ENCODE results near the gene SULT2B1. TPM values are rescaled to one million over a fixed set of nuclear protein-coding genes. Genes with fewer than 3 reads are reported as not detected.

Gene SULT2B1
- total RNA-seq, 1 experiment from 2014 or later = 6.2 TPM

DNA sequence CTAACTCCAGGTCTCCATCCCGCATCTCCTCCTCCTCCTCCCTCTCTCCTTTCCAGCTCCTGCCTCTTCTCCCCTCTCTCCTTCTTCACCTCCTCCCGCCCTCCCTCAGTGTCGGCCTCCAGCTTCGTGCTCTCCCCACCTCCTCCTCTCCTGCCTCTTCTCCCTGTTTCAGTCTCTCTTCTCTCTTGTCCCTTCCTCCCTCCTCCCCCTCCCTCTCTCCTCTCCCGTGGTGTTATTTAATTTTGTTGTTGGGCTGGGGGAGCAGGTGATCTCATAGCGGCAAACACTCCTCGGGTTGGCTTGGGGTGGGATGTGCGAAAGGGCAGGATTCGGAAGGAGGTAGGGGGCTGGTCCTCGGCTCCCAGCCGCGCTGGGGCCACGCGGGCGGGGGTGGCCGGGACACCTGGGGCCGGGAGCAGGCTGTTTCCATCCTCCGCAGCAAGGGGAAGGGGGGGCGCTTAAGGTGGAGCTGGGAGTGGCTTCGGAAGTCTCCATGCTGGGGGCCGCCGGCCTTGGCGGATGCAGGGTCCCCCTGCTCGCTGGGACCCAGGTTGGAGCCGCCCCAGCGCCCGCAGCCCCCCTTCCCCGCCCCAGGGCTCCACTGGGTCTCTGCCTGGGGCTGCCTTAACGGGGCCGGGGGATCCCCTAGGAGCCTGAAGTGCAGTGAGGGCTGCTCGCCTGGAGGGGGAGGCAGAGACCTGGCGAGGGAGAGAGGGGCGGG is 94.2 kb downstream of the SULT2B1 start, which contains the start of gene CA11:
CA11 (minus strand) TSS at position 187 of the 721 bp plus-strand sequence. CDS start 555 bp downstream, outside the sequence.
- ChIA-PET CTCF (interaction anchor here (1.0 kb wide), 1 partner anchor 196 kb away, joined by 4 read pairs; no protein-coding TSS in a partner anchor), POLR2A (ENCODE audit: unreplicated experiment) (interaction anchor here (0.5 to 0.9 kb wide), 5 partner anchors 81 to 807 kb away, joined by 3 to 7 read pairs (median 5); partner anchors contain the start of gene GYS1)
- Histone ChIP-seq H3K4me2 (peak within 1 kb of the TSS; percentile 97), H3K27me3 (ENCODE audit: insufficient read depth, low read depth) (no peaks in the 10 kb centered on the region), H3K4me1 (replicated peaks; ENCODE audit: insufficient read depth) (peaks cover 23% of the 10 kb centered on the region), H3K27ac (no peak within 1 kb of the TSS), H3K9me2 (ENCODE audit: insufficient read depth) (no peaks in the 10 kb centered on the region), H2AFZ (peak within 1 kb of the TSS; percentile 90), H3F3A (ENCODE audit: insufficient read depth, low read depth) (peaks cover 30% of the 10 kb centered on the region), H3K4me3 (peak within 1 kb of the TSS; percentile 69), H3K79me2 (ENCODE audit: low read depth) (no peaks in the 10 kb centered on the region), H3K9me3 (ENCODE audit: insufficient read depth, low read depth) (no peaks in the 10 kb centered on the region), H3K36me3 (ENCODE audit: low read depth) (no peaks in the 10 kb centered on the region), H4K20me1 (ENCODE audit: insufficient read depth) (no peaks in the 10 kb centered on the region)
- no TSS peak for BruUV-seq (replicated peaks)
- DNase-seq = peak; percentile 66 to 90
- intact Hi-C loops (cut with micrococcal nuclease; ENCODE audit: unreplicated experiment) = loop anchor here (1.0 to 10.0 kb wide), 8 partner anchors 69 to 349 kb away; partner anchors contain the start of genes FTL, FUT1, GYS1 and RUVBL2
- TF ChIP-seq, protein P1, sequence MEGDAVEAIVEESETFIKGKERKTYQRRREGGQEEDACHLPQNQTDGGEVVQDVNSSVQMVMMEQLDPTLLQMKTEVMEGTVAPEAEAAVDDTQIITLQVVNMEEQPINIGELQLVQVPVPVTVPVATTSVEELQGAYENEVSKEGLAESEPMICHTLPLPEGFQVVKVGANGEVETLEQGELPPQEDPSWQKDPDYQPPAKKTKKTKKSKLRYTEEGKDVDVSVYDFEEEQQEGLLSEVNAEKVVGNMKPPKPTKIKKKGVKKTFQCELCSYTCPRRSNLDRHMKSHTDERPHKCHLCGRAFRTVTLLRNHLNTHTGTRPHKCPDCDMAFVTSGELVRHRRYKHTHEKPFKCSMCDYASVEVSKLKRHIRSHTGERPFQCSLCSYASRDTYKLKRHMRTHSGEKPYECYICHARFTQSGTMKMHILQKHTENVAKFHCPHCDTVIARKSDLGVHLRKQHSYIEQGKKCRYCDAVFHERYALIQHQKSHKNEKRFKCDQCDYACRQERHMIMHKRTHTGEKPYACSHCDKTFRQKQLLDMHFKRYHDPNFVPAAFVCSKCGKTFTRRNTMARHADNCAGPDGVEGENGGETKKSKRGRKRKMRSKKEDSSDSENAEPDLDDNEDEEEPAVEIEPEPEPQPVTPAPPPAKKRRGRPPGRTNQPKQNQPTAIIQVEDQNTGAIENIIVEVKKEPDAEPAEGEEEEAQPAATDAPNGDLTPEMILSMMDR (conservative IDR thresholded peaks at IDR 0.05) = peak; percentile 97
- TF ChIP-seq EZH2 (IDR thresholded peaks at IDR 0.05; ENCODE audit: low read depth) = no peak

DNA sequence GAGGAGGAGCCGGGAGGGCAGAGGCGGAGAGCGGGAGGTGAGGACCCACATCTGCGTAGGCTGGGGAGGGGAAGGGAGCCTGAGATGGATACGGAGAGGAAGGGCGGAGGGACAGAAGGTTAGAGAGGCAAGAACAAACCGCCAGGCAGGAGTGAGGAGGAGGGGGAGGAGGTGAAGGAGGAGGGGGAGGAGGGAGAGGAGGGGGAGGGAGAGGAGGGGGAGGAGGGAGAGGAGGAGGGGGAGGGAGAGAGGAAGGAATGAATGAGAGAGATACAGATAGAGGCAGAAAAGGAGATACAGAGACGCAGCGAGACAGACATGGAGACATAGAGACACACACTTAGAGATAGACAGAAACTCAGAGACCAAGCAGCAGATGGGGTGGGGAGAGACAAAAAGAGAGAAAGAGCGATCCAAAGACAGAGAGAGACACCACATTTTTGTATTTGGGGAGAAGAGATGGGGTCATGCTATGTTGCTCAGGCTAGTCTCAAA is 94.8 kb downstream of the SULT2B1 start:
- Histone ChIP-seq H3K9me2 (ENCODE audit: insufficient read depth) (no peaks in the 10 kb centered on the region), H2AFZ (peak overlapping the region; percentile 90), H3K4me2 (peak overlapping the region; percentile 97), H3K4me3 (peak overlapping the region; percentile 69), H3K4me1 (replicated peaks; ENCODE audit: insufficient read depth) (peaks cover 23% of the 10 kb centered on the region), H3K79me2 (ENCODE audit: low read depth) (no peaks in the 10 kb centered on the region), H3K27me3 (ENCODE audit: insufficient read depth, low read depth) (no peaks in the 10 kb centered on the region), H3K9me3 (ENCODE audit: insufficient read depth, low read depth) (no peaks in the 10 kb centered on the region), H3K36me3 (ENCODE audit: low read depth) (no peaks in the 10 kb centered on the region), H3K27ac (no peak overlapping the region), H4K20me1 (ENCODE audit: insufficient read depth) (no peaks in the 10 kb centered on the region), H3F3A (ENCODE audit: insufficient read depth, low read depth) (peaks cover 30% of the 10 kb centered on the region)
- CTCF ChIA-PET = no interaction called here
- no peak for TF ChIP-seq EZH2 (IDR thresholded peaks at IDR 0.05; ENCODE audit: low read depth)
- TF ChIP-seq, protein P1 (conservative IDR thresholded peaks at IDR 0.05) = no peak
- no peak for DNase-seq
- POLR2A ChIA-PET (ENCODE audit: unreplicated experiment) = no interaction called here
- BruUV-seq (replicated peaks) = no TSS peak
- intact Hi-C loops (cut with micrococcal nuclease; ENCODE audit: unreplicated experiment) = loop anchor here (1.0 to 10.0 kb wide), 8 partner anchors 68 to 348 kb away; partner anchors contain the start of genes FTL, FUT1, GYS1 and RUVBL2

DNA sequence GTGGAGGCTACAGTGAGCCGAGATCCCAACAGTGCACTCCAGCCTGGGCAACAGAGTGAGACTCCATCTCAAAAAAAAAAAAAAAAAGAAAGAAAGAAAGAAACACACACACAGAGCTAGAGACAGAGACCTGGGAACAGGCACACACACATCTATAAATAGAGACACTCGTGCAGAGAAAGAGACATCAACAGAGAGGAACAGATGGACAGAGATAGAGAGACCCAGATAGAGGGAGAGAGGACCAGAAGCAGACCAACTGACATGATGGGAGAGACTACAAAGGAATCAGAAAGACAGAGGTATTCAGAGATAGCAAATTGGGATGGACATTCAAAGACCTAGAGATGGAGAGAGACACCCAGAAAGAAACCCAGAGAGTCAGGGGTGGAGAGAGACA is 96.2 kb downstream of the SULT2B1 start:
- Histone ChIP-seq H3K9me3 (ENCODE audit: insufficient read depth, low read depth) (no peaks in the 10 kb centered on the region), H3K4me3 (no peak overlapping the region), H3K4me2 (no peak overlapping the region), H3K27me3 (ENCODE audit: insufficient read depth, low read depth) (no peaks in the 10 kb centered on the region), H2AFZ (no peak overlapping the region), H4K20me1 (ENCODE audit: insufficient read depth) (no peaks in the 10 kb centered on the region), H3K27ac (no peak overlapping the region), H3F3A (ENCODE audit: insufficient read depth, low read depth) (peaks cover 27% of the 10 kb centered on the region; the same call in 1 of the 2 replicates), H3K36me3 (ENCODE audit: low read depth) (no peaks in the 10 kb centered on the region), H3K4me1 (replicated peaks; ENCODE audit: insufficient read depth) (peaks cover 27% of the 10 kb centered on the region), H3K79me2 (ENCODE audit: low read depth) (no peaks in the 10 kb centered on the region), H3K9me2 (ENCODE audit: insufficient read depth) (no peaks in the 10 kb centered on the region)
- BruUV-seq (replicated peaks) = no TSS peak
- no peak for DNase-seq
- intact Hi-C loops (cut with micrococcal nuclease; ENCODE audit: unreplicated experiment) = loop anchor here (5.0 to 10.0 kb wide), 3 partner anchors 104 to 347 kb away; partner anchors contain the start of genes FTL, FUT1, GYS1 and RUVBL2
- ChIA-PET CTCF (interaction anchor here (0.7 kb wide), 1 partner anchor 134 kb away, joined by 7 read pairs; no protein-coding TSS in a partner anchor), POLR2A (ENCODE audit: unreplicated experiment) (no interaction called here)
- TF ChIP-seq EZH2 (IDR thresholded peaks at IDR 0.05; ENCODE audit: low read depth) = no peak
- TF ChIP-seq, protein P1 (conservative IDR thresholded peaks at IDR 0.05) = no peak

Other genes with a start within 250 kb of the SULT2B1 start
- 29.0 and 56.3 TPM in 2 replicates for gene EMP3, start 226.6 kb upstream of the SULT2B1 start, total RNA-seq (2021)
- 24.8 and 31.3 TPM in 2 replicates for gene TMEM143, start 188.2 kb upstream of the SULT2B1 start, total RNA-seq (2021)
- gene SYNGR4, start 187.8 kb upstream of the SULT2B1 start, total RNA-seq (2021) = 1.3 and 2.1 TPM in 2 replicates
- gene KDELR1, start 160.6 kb upstream of the SULT2B1 start, total RNA-seq (2021) = 220 and 261 TPM in 2 replicates
- gene GRIN2D, start 158.5 kb upstream of the SULT2B1 start, total RNA-seq (2021) = 3.2 and 3.8 TPM in 2 replicates
- 35.5 and 44.2 TPM in 2 replicates for gene GRWD1, start 106.2 kb upstream of the SULT2B1 start, total RNA-seq (2021)
- gene KCNJ14, start 96.6 kb upstream of the SULT2B1 start, total RNA-seq (2021) = 5.4 and 8.3 TPM in 2 replicates
- gene CYTH2, start 82.8 kb upstream of the SULT2B1 start, total RNA-seq (2021) = 74.4 and 93.0 TPM in 2 replicates
- gene LMTK3, start 40.3 kb upstream of the SULT2B1 start, total RNA-seq (2021) = 13.9 and 19.6 TPM in 2 replicates
- not detected in 2 replicates for gene SPACA4, start 54.6 kb downstream of the SULT2B1 start, total RNA-seq (2021)
- 12.3 and 17.4 TPM in 2 replicates for gene FAM83E, start 62.9 kb downstream of the SULT2B1 start, total RNA-seq (2021)
- gene RPL18, start 67.0 kb downstream of the SULT2B1 start, total RNA-seq (2021) = 1,618 and 1,710 TPM in 2 replicates
- 18.4 and 20.0 TPM in 2 replicates for gene SPHK2, start 67.3 kb downstream of the SULT2B1 start, total RNA-seq (2021)
- 48.2 and 48.6 TPM in 2 replicates for gene DBP, start 85.2 kb downstream of the SULT2B1 start, total RNA-seq (2021)
- 11.0 and 12.2 TPM in 2 replicates for gene CA11, start 94.0 kb downstream of the SULT2B1 start, total RNA-seq (2021)
- 2.9 and 7.4 TPM in 2 replicates for gene NTN5, start 120.8 kb downstream of the SULT2B1 start, total RNA-seq (2021)
- gene FUT2, start 143.8 kb downstream of the SULT2B1 start, total RNA-seq (2021) = 8.7 and 9.6 TPM in 2 replicates
- 2.6 and 3.9 TPM in 2 replicates for gene MAMSTR, start 167.6 kb downstream of the SULT2B1 start, total RNA-seq (2021)
- 1.3 and 1.4 TPM in 2 replicates for gene RASIP1, start 188.4 kb downstream of the SULT2B1 start, total RNA-seq (2021)
- 2.2 and 3.0 TPM in 2 replicates for gene IZUMO1, start 194.7 kb downstream of the SULT2B1 start, total RNA-seq (2021)
- gene FUT1, start 200.5 kb downstream of the SULT2B1 start, total RNA-seq (2021) = 7.9 and 9.6 TPM in 2 replicates
- gene FGF21, start 203.4 kb downstream of the SULT2B1 start, total RNA-seq (2021) = 0.41 and 0.78 TPM in 2 replicates